ENCODE measurements around the gene WDR59. TPM values are rescaled to one million over a fixed set of nuclear protein-coding genes. Genes with fewer than 3 reads are reported as not detected.

WDR59 gene
- total RNA-seq, 1 donor from 2014 or later = 16.3 TPM

DNA sequence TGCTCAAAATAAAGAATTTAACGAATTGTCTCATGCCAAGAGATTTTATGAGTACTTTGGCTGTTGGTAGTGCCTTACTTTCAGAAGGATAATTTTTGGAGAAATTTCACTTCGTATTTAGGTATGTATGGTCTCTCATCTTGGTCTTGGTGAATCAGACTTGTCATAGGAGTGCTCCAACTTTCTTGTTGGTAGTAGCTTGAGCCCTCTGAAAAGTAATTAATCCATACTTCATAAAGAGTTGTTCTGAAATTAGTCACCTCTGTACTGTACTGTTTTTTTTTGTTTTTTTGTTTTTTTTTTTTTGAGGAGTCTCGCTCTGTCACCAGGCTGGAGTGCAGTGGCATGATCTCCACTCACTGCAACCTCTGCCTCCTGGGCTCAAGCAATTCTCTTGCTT, 25.5 kb upstream of the WDR59 start:
- DNase-seq (ENCODE audit: low read depth) = no peak
- TF ChIP-seq, protein P1, sequence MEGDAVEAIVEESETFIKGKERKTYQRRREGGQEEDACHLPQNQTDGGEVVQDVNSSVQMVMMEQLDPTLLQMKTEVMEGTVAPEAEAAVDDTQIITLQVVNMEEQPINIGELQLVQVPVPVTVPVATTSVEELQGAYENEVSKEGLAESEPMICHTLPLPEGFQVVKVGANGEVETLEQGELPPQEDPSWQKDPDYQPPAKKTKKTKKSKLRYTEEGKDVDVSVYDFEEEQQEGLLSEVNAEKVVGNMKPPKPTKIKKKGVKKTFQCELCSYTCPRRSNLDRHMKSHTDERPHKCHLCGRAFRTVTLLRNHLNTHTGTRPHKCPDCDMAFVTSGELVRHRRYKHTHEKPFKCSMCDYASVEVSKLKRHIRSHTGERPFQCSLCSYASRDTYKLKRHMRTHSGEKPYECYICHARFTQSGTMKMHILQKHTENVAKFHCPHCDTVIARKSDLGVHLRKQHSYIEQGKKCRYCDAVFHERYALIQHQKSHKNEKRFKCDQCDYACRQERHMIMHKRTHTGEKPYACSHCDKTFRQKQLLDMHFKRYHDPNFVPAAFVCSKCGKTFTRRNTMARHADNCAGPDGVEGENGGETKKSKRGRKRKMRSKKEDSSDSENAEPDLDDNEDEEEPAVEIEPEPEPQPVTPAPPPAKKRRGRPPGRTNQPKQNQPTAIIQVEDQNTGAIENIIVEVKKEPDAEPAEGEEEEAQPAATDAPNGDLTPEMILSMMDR (conservative IDR thresholded peaks at IDR 0.05; ENCODE audit: low read depth, low read length) = no peak

GRCh38 chr16:75007443-75007842, 22.5 kb upstream of the WDR59 start:
- no peak overlapping the region for H3K4me3 ChIP-seq (ENCODE audit: low read depth, low read length)
- no peak for DNase-seq (ENCODE audit: low read depth)
- TF ChIP-seq, protein P1 (conservative IDR thresholded peaks at IDR 0.05; ENCODE audit: low read depth, low read length) = no peak

More for the DNA sequence above, 25.5 kb upstream of the WDR59 start:
- H3K4me3 ChIP-seq (ENCODE audit: low read depth, low read length) = no peak overlapping the region

DNA sequence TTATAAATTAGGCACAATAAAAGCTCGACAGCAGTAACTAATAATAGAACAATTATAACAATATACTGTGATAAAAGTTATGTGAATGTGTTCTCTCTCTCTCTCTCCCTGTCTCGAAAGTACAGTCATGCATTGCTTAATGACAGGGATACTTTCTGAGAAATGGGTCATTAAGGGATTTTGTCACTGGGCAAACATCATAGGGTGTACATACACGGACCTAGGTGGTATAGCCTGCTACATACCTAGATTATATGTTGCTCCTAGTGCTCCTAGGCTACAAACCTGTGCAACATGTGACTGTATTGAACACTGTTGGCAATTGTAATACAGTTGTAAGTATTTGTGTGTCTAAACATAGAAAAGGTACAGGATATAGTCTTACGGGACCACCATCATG, 20.8 kb upstream of the WDR59 start:
- TF ChIP-seq, protein P1 (conservative IDR thresholded peaks at IDR 0.05; ENCODE audit: low read depth, low read length) = no peak
- H3K4me3 ChIP-seq (ENCODE audit: low read depth, low read length) = no peak overlapping the region
- DNase-seq (ENCODE audit: low read depth) = no peak

- TF ChIP-seq, protein P1 (conservative IDR thresholded peaks at IDR 0.05; ENCODE audit: low read depth, low read length) = no peak
- H3K4me3 ChIP-seq (ENCODE audit: low read depth, low read length) = no peak overlapping the region
Measured at GRCh38 chr16:75004460-75004859, 19.5 kb upstream of the WDR59 start.

DNA sequence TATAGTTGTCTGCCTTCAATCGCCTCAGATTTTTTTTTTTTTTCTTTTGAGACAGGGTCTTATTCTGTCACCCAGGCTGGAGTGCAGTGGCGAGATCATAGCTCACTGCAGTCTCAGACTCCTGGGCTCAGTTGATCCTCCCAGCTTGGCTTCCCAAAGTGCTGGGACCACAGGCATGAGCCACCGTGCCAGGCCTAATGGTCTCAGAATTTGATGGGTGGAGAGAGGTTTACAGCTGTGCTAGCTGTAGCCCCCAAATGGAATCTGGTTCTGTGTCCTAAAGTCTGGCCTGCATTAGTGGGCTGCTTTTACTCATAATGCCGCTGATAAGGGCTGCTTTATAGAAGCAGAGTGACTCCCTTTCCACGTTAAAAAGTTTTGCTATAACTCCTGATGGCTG, 19.0 kb upstream of the WDR59 start:
- DNase-seq (ENCODE audit: low read depth) = no peak
- H3K4me3 ChIP-seq (ENCODE audit: low read depth, low read length) = no peak overlapping the region
- TF ChIP-seq, protein P1 (conservative IDR thresholded peaks at IDR 0.05; ENCODE audit: low read depth, low read length) = no peak

More at GRCh38 chr16:75004460-75004859, 19.5 kb upstream of the WDR59 start:
- no peak for DNase-seq (ENCODE audit: low read depth)

DNA sequence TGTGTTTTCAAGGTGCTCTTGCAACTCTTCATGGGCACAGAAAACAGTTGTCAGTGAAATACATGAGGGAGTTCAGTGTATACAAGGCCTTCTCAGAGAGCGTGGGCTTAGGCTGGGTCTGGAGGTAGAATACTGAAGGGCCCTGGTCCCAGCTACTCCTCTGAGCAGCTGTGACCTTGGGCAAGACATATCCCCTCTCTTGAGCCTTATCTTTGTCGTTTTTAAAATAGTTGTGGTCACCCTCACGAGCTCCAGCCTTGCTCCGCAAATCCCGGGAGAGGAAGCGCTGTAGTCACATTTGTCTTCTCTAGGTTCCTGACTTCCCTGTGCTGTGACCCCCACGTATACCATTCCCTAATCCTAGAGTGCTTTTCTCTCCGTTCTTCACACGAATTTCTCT, 17.6 kb upstream of the WDR59 start:
- H3K4me3 ChIP-seq (ENCODE audit: low read depth, low read length) = no peak overlapping the region
- DNase-seq (ENCODE audit: low read depth) = no peak
- TF ChIP-seq, protein P1 (conservative IDR thresholded peaks at IDR 0.05; ENCODE audit: low read depth, low read length) = no peak

GRCh38 chr16:75000481-75001081, 15.7 kb upstream of the WDR59 start:
- no peak for DNase-seq (ENCODE audit: low read depth)

More at GRCh38 chr16:75000481-75001081, 15.7 kb upstream of the WDR59 start:
- TF ChIP-seq, protein P1 (conservative IDR thresholded peaks at IDR 0.05; ENCODE audit: low read depth, low read length) = no peak
- H3K4me3 ChIP-seq (ENCODE audit: low read depth, low read length) = peak overlapping the region; percentile 76
